ENCODE data around the gene MTCH1. TPM values are rescaled to one million over a fixed set of nuclear protein-coding genes. Genes with fewer than 3 reads are reported as not detected.

MTCH1 gene
- total RNA-seq, 1 experiment from 2014 or later: 161 TPM

DNA sequence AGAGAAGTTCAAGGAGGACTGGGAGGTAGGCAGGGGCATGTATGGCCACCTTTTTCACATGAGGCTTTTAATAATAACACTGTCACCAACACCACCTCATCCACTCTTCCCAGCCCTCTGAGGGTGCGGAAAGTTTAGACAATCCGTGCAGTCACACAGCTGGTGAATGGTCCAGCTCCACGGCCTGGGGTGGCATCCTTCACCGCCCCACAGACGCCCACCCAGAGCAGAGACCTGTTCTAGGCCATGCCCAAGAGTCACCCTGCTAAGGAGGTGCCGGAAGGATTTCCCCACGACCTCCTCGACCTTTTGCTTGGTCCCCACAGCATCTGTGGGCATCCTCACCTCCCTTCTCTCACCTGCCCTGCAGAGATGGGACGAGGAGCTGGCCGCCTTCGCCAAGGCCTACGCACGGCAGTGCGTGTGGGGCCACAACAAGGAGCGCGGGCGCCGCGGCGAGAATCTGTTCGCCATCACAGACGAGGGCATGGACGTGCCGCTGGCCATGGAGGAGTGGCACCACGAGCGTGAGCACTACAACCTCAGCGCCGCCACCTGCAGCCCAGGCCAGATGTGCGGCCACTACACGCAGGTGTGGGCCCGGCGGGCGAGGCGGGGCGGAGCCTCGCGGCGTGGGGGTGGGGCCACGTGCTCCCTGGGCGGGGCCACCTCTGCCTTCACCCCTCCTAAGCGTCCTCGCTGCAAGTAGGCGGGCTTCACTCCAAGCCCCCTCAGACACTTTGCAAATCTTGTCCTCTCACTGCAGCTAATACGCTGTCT is 27.0 kb downstream of the MTCH1 start:
- POLR2A ChIA-PET: no interaction called here
- DNase-seq (ENCODE audit: low read depth, low spot score): no peak
- CTCF ChIA-PET: no interaction called here
- H3K4me3 ChIP-seq (replicated peaks in 1 of 2; ENCODE audit: low read depth in 1 of 2, low read length in 2 of 2): no peak overlapping the region
- no peak overlapping the region for H3K27ac ChIP-seq (ENCODE audit: low read depth, low read length)
- RAD21 ChIA-PET (ENCODE audit: low non-redundant PET in 1 of 2, low total read pairs in 2 of 2, uncharacterized antibody in 2 of 2, unreplicated experiment in 2 of 2): no interaction called here
- H3K4me2 ChIP-seq (ENCODE audit: low read length): peak overlapping the region; percentile 35
- intact Hi-C loops (cut with micrococcal nuclease): no loop called here
- BruUV-seq (replicated peaks): no TSS peak
- H3K9me2 ChIP-seq (ENCODE audit: insufficient read depth): no peaks in the 10 kb centered on the region
- ATAC-seq: peak; percentile 80
- H3K9ac ChIP-seq (ENCODE audit: low read length): no peak overlapping the region
- H3K27me3 ChIP-seq (ENCODE audit: insufficient read depth, low read length): no peaks in the 10 kb centered on the region
- no peaks in the 10 kb centered on the region for H4K20me1 ChIP-seq (ENCODE audit: insufficient read depth)
- H3K9me3 ChIP-seq (ENCODE audit: control insufficient read depth in 1 of 2, insufficient read depth in 1 of 2, low read depth in 1 of 2, low read length in 2 of 2): no peaks in the 10 kb centered on the region
- H3K79me2 ChIP-seq (ENCODE audit: insufficient read depth, low read length): no peaks in the 10 kb centered on the region
- peaks cover 15 to 57% of the 10 kb centered on the region in 2 experiments for H3K4me1 ChIP-seq (ENCODE audit: control insufficient read depth in 1 of 2, insufficient read depth in 2 of 2, low read length in 2 of 2)
- no peaks in the 10 kb centered on the region for H3K36me3 ChIP-seq (ENCODE audit: control insufficient read depth in 1 of 2, insufficient read depth in 2 of 2, low read length in 2 of 2)
- H2AFZ ChIP-seq (ENCODE audit: low read depth, low read length, poor library complexity, severe bottlenecking): peak overlapping the region; percentile 35
- TF ChIP-seq CTCF (IDR thresholded peaks at IDR 0.05 in 2 of 3, conservative IDR thresholded peaks at IDR 0.05 in 1 of 3; ENCODE audit: borderline replicate concordance in 1 of 3, insufficient read depth in 1 of 3, low read depth in 2 of 3, low read length in 2 of 3): 0 out of 6 replicates have a peak, but pooled peaks of 2 of the 3 experiments have one; percentile 5 to 11
- no peak for TF ChIP-seq CEBPB (IDR thresholded peaks at IDR 0.05; ENCODE audit: low read depth)

DNA sequence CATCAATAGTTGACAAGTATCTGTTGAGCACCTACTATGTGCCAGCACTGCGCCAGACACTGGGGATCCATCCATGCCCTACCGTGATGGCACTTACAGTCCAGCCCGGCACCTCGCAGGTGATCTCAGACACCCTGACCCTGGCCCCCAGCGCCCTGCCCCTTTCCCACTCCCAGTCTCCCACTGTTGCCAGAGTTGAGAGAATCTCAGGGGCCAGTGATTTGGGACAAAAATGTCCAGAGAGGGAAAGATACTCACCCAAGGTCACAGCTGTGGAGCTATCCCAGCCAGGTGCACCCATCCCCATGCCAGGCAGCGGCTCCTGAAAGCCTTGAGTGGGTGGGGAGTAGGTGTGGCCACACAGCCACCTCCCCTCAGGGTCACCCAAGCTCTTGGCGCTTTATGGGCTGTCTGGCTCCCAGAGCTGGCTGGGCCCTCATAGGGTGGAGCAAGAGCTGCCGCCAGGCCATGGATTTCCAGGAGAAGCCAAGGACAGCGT is 28.2 kb downstream of the MTCH1 start:
- H3K9me2 ChIP-seq (ENCODE audit: insufficient read depth): no peaks in the 10 kb centered on the region
- H3K36me3 ChIP-seq (ENCODE audit: control insufficient read depth in 1 of 2, insufficient read depth in 2 of 2, low read length in 2 of 2): no peaks in the 10 kb centered on the region
- H3K4me1 ChIP-seq (ENCODE audit: control insufficient read depth in 1 of 2, insufficient read depth in 2 of 2, low read length in 2 of 2): peaks cover 11 to 46% of the 10 kb centered on the region in 2 experiments
- no peak overlapping the region for H3K9ac ChIP-seq (ENCODE audit: low read length)
- no peak overlapping the region for H3K4me2 ChIP-seq (ENCODE audit: low read length)
- no peaks in the 10 kb centered on the region for H4K20me1 ChIP-seq (ENCODE audit: insufficient read depth)
- BruUV-seq (replicated peaks): no TSS peak
- no peak overlapping the region for H3K4me3 ChIP-seq (replicated peaks in 1 of 2; ENCODE audit: low read depth in 1 of 2, low read length in 2 of 2)
- no peaks in the 10 kb centered on the region for H3K79me2 ChIP-seq (ENCODE audit: insufficient read depth, low read length)
- DNase-seq (ENCODE audit: low read depth, low spot score) (no peak), ATAC-seq (no peak)
- intact Hi-C loops (cut with micrococcal nuclease): no loop called here
- CTCF ChIA-PET: no interaction called here
- POLR2A ChIA-PET: no interaction called here
- H3K27ac ChIP-seq (ENCODE audit: low read depth, low read length): no peak overlapping the region
- TF ChIP-seq TCF7L2 (IDR thresholded peaks at IDR 0.05; ENCODE audit: borderline replicate concordance, extremely low read depth, insufficient read depth, insufficient read length): no peak
- no peak for TF ChIP-seq SIN3A (IDR thresholded peaks at IDR 0.05; ENCODE audit: low read depth)
- no peak for TF ChIP-seq SP1 (IDR thresholded peaks at IDR 0.05; ENCODE audit: low read depth)
- TF ChIP-seq ELF1 (IDR thresholded peaks at IDR 0.05; ENCODE audit: borderline replicate concordance, low read depth): no peak
- TF ChIP-seq POLR2A (IDR thresholded peaks at IDR 0.05; ENCODE audit: borderline replicate concordance, extremely low read depth, insufficient read depth, insufficient read length): no peak
- no peak for TF ChIP-seq ZNF274 (IDR thresholded peaks at IDR 0.05; ENCODE audit: low read depth, low read length)
- TF ChIP-seq EZH2 (IDR thresholded peaks at IDR 0.05): no peak
- TF ChIP-seq ZBTB33 (IDR thresholded peaks at IDR 0.05; ENCODE audit: extremely low read depth, insufficient replicate concordance, low read length): no peak
- H3K9me3 ChIP-seq (ENCODE audit: control insufficient read depth in 1 of 2, insufficient read depth in 1 of 2, low read depth in 1 of 2, low read length in 2 of 2): no peaks in the 10 kb centered on the region
- H3K27me3 ChIP-seq (ENCODE audit: insufficient read depth, low read length): no peaks in the 10 kb centered on the region
- no peak overlapping the region for H2AFZ ChIP-seq (ENCODE audit: low read depth, low read length, poor library complexity, severe bottlenecking)
- RAD21 ChIA-PET (ENCODE audit: low non-redundant PET in 1 of 2, low total read pairs in 2 of 2, uncharacterized antibody in 2 of 2, unreplicated experiment in 2 of 2): no interaction called here

Data from HCT116 (cell line).